T-helper 2 cell treated with Interferon-gamma antibody and Interleukin-4, amounts not matched to agents 100 ng/mL and 5 ng/mL, for 36 hours (primary cell): ENCODE measurements around the gene PPP1R15B. TPM values are rescaled to one million over a fixed set of nuclear protein-coding genes. Genes with fewer than 3 reads are reported as not detected.

Source experiments
- intact Hi-C: fragments of 100-400 bp; cut with micrococcal nuclease; formaldehyde crosslinking; loops from one replicate; pipeline ENCODE4 v1.15.1; 2023
- total RNA-seq: library from RNA; stranded (reverse); gene quantifications from 2 replicates; pipeline ENCODE4 v1.2.3, GENCODE V29; 2022

PPP1R15B gene
- total RNA-seq, 1 donor from 2014 or later, result 62.9 TPM

- intact Hi-C loops, result no loop called here
Measured at GRCh38 chr1:204368996-204369726, 42.5 kb downstream of the PPP1R15B start.

DNA sequence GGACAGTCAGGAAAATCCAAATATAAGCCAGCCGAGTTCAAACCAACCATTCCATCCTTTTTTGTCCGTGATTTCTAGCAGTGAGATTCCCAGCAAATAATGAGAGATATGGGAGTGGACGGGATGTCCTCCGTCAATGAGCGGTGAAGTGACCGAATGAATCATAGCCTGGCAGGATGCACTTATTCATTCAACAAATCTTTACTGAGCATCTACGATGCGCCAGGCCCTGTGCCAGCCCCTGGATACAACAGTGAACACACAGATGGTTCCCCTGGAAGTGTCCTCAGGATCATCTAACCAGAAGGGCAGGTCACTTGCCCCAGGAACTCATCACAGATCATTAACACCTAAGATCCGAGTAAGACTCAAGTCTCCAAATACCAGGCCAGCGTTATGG, 43.7 kb downstream of the PPP1R15B start:
- intact Hi-C loops, result no loop called here

DNA sequence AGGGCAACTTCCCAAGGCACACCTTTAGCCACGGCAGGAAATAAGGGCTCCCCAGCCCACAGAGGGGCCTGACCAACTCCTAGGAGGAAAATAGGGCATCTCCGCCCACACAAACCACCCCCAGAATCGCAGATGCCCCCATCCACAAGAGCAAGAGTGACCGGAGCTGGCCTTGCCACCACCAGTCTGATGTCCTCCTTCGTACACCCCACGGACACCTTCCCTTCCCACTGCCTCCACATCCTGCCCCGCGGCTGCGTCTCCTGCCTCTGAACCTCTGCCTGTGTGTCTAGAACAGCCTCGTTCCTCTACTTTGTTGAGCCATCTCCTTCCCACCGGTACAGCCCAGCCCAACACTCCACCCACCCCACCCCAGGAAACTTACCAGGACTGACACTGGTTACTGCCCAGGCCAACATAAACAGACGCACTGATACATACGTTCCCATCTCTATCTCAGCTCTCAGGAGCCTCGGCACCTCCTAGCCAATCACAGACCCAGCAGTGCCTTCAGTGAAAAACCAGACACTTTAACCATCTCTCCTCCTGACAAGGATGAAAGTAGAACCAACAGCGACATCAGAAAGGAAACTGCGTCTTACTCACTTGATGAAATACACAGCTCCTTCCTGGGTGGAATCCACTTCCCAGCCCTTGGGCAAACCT, 44.3 kb downstream of the PPP1R15B start:
- intact Hi-C loops, result no loop called here

DNA sequence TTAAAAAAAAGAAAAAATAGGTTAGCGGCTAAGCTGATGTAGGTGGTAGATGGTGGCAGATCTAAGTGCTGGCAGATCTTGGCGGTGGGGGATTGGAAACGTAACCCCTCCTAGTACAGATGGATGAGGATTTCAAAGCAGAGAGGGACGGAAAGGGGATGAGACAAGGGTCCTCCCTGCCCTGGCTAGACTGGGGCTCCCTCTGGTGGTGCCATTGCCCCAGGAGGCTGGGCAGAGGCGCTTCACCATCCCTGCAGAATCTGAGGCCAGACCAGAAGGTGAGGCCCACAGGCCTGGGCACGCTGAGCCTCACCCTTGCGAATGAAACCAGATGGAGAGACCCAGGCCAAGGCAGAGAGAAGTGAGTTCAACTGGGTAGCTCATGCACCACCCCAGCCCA, 44.9 kb downstream of the PPP1R15B start:
- intact Hi-C loops, result no loop called here

DNA sequence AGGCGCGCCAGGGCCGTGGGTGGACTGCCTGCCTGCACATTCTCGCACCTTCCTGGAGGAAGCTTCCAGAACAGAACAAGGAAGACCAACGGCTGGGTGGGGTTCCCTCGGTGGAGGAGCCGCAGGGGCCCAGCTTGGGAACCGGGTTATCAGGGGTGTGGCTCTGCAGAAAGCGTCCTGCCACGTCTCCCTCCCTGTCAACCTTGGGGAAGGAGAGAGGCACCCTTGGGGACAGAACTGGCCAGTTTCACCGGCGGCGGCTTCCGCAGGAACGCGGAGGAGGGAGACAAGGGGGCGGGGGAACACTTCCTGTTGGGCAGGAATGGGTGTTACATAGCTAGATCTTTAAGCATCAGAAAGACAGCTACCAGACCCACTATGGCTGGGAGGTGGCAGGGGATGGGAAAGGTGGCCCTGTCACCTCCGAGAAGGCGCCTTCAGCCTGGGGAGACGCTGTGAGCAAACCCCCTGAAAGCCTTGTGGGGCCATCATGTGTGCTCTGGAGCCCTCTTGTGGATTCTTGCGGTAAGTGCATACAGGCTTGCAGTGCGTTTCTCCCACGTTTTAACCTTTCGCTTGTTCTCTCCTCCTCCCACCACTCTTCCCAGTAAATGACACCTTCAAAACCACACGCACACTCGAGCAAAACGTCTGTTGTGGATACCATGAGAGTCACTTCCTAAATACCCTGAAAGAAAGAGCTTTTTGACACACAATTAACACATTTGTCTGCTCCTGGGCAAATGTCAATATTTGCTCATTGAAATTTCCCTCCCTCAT, 48.1 kb downstream of the PPP1R15B start:
- intact Hi-C loops, result loop anchor here (1.0 to 2.0 kb wide), 4 partner anchors 105 to 502 kb away; partner anchors contain the start of gene SNRPE

GRCh38 chr1:204362984-204363334, 48.7 kb downstream of the PPP1R15B start:
- intact Hi-C loops, result loop anchor here (1.0 to 2.0 kb wide), 4 partner anchors 105 to 502 kb away; partner anchors contain the start of gene SNRPE

GRCh38 chr1:204361781-204362180, 49.8 kb downstream of the PPP1R15B start:
- intact Hi-C loops, result loop anchor here (2.0 kb wide), 1 partner anchor 147 kb away; no protein-coding TSS in a partner anchor

DNA sequence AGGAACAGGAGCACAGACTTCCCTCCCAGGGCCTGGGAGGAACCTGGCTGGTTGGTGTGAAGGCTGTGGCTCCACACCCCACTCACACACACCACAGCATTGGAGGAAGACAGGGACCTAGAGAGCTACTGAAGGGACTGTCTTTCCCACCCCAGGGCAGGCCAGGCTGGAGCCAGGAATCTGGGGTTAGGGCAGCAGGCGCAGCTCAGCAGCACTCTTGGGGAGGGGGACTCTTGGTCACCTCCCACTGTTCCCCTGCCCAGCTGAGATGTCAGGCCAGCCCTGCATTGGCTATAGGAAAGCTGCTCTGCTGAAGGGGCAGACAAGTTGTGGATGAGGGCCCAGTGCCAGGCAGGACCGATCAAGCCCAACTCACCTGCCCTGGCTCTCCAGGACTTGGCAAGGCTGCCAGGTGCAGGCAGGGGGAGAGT, 50.3 kb downstream of the PPP1R15B start:
- intact Hi-C loops, result no loop called here

DNA sequence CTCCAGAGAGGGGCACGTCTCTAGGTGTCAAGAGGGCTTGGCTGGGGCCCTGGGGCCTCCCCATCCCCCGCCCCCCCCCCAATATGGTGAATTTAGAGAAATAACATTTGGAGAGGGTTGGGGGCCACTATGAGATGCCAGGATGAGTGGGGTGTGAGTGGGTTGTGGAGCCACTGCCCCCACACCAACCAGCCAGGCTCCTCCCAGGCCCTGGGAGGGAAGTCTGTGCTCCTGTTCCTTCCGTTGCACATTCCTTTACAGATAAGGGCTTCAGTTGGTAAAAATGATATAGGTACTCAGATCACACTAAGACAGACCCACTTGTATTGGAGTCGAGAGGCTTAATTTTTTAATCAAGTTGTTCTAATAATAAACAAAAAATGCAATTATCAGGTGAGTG, 51.3 kb downstream of the PPP1R15B start:
- intact Hi-C loops, result no loop called here

GRCh38 chr1:204359474-204360255, 52.0 kb downstream of the PPP1R15B start, which contains the start of gene PLEKHA6:
TSS of gene PLEKHA6 (minus strand) at chr1:204359929. CDS start at chr1:204273727, 86,202 bp downstream.
- intact Hi-C loops, result no loop called here

DNA sequence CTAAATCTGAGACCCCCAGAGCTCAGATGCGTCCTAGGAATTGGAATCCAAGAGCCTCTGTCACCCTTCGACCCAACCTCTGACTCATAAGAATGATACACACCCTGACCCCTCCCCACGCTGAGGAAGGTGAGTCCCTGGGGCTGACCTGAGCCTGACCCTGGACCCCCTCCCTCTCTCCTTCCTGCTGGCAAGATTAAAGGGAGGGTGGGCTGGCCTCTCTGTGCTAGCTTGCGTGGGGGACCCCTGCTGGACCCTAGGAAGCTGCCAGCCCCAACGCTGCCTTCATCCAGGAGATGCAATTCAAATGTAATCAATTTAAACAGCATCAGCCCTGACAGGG, 52.5 kb downstream of the PPP1R15B start:
- intact Hi-C loops, result no loop called here

- intact Hi-C loops, result no loop called here
Measured at GRCh38 chr1:204358605-204359004, 53.0 kb downstream of the PPP1R15B start.

DNA sequence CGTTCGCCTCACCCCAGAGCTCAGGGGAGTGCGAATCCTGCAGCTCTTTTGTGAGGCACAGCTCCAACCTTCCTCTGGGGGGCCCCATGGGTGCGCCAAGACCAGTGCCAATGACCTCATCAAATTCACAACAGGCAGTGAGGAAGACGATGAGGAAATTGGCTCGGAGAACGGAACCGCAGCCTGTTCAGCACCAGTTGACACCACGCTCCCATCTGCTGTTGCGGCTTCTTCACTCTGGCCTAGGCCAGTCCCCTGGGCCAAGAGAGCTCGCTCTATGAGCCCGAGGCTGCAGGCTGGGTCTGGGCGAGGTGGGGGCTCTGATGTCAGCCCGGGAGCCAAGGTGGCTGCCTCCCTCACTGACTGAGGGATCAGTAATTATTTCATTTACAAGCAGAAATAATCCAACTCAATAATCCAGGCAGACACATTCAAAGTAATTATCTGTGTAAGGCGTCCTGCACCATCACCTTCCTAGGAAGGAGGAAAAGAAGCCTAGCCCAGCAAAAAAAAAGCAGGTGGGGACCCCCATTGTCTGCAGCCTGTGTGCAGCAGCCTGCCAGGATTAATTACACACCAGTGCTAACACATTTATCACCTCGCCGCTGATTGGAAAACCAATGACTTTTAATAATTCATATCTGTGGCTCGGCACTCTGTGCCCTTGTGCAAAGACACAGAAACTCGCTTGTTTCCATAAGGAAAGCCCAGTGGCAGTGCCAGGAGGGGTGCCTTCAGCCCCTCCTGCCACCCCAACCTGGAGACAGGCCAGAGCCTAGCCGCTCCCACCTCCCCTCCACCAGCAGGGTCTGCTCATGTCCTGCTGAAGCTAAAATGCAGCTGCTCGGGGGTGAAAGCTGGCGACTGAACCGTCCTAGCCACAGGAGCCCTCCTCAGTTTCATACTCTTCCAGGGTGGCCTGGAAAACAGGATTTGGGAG, 53.8 kb downstream of the PPP1R15B start:
- intact Hi-C loops, result no loop called here

DNA sequence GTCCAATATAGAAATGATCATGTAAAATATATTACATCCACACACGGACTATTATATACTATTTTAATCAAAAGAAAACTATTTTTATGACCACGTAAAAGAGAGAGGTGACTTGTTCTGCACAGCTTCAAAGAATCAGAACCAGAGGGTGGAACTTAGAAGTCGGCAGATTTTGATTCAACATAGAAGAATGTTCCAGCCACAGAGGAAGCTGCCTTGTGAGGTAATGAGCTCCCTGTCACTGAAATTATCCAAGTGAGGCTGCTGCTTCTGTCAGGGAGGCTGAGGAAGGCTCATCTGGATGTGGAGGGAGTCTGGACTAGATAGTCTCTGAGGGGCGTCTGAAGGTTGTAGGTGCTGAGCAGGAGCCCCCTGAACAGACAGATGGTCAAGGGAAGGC, 54.6 kb downstream of the PPP1R15B start:
- intact Hi-C loops, result no loop called here

DNA sequence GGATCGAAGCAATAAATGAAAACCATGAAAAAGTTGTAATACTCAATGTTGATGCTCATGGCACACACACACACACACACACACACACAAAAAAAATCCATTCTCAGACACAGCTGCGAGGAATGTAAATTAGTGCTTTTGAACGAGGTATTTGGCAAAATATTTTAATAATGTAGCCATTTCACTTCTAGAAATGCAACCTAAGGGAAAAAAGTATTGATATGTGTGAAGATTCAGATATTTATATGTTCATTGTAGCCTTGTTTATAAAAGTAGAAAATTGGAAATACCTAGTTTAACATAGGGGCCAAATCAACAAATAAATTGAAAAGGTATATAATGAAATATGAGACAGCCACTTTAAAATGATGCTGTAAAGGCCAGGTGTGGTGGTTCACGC, 55.7 kb downstream of the PPP1R15B start:
- intact Hi-C loops, result no loop called here

DNA sequence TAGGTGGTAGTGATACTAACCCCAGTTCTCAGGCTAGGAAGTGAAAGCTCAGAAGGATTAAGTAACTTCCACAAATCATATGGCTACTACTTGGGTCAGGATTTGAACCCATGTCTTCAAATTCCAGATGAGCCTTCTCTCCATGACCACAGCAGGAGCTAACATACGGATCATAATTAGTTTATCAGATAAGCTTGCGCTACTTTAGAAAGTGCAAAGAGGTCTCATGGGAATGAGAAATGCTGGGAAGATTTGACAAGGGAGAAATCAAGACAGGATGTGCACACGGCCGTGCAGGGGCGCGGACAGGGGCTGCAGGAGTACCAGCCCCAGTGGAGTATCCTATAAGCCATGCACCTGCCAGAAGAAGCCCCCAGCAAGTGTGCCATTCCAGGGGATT, 57.0 kb downstream of the PPP1R15B start:
- intact Hi-C loops, result no loop called here
